Inflammatory macrophage (primary cell): ENCODE results near the gene NDUFA3.

Experiments
- DNase-seq, 2 donors: peaks; one replicate each; pipeline ENCODE4 v3.0.0-alpha.2; 2020 to 2022

The NDUFA3 gene

DNA sequence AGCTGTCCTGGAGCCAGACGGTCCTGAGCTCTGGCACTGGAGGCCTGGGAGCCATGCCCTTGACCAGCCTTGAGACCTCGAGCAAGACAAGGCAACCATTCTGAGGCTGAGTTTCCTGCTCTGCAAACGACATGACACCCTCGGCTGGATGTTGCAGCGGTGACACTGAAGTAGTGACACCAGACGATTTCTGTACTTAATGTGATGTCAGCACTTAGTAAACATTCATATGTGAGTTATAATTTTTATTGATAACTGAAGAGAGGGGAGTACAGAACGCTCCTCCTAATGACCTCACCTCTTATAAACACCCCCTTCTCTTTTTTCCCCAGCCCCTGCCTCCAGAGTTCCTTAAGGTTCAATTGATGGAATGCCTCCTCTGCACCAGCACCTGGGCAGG is 5.8 kb downstream of the NDUFA3 start:
- no peak for DNase-seq

DNA sequence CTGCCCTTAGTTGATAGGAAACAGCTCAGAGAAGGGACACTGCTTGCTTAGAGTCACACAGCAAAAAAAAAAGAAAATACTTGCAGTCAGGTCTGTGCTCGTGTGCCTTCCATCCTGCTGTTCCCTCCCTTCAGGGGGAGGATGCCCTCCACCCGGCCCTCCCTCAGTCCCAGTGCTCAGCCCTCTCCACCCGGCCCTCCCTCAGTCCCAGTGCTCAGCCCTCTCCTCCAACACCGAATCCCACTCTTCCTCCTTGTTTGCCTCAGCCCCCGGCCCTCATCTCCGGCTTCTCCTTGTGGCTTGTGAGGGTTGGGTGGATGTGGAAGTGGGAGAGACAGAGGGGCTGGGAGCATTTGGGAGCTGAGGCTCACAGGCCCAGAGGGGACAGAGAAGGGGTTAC is 7.0 kb downstream of the NDUFA3 start:
- no peak for DNase-seq

DNA sequence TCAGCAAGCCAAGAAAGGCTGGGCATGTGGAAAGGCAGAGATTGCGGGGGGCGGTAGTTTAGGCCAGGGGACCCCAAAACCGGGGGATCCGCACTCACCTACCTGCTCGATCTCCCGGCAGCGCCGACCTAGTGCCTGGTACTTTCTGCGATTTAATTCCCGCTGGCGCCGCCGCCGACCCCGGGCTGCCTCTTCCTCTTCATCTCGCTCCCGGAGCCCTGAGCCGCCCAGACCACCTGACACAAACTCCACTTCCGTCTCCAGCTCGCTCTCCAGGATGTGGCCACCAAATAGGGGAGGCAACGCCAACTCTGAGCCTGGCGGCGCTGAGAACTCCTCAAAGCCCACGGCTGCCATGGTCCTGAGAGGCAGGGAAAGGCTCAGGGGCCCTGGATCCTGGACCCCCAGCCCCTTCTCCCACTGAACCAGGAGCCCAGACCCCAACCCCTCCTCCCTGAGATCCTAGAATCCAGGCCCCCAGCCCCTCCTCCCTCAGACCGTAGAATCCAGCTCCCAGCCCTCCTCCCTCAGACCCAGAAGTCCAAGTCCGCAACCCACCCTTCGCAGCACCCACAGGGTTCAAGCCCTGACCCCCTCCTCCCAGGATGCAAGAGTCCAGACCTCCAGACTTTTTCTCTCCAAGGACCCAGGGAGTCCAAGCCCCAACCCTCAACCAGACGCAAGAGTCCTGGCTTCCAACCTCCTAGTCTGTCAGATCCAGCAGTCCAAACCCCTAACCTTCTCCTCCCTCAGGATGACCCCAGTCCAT is 11.9 kb downstream of the NDUFA3 start:
- peak; percentile 67 to 80 for DNase-seq

DNA sequence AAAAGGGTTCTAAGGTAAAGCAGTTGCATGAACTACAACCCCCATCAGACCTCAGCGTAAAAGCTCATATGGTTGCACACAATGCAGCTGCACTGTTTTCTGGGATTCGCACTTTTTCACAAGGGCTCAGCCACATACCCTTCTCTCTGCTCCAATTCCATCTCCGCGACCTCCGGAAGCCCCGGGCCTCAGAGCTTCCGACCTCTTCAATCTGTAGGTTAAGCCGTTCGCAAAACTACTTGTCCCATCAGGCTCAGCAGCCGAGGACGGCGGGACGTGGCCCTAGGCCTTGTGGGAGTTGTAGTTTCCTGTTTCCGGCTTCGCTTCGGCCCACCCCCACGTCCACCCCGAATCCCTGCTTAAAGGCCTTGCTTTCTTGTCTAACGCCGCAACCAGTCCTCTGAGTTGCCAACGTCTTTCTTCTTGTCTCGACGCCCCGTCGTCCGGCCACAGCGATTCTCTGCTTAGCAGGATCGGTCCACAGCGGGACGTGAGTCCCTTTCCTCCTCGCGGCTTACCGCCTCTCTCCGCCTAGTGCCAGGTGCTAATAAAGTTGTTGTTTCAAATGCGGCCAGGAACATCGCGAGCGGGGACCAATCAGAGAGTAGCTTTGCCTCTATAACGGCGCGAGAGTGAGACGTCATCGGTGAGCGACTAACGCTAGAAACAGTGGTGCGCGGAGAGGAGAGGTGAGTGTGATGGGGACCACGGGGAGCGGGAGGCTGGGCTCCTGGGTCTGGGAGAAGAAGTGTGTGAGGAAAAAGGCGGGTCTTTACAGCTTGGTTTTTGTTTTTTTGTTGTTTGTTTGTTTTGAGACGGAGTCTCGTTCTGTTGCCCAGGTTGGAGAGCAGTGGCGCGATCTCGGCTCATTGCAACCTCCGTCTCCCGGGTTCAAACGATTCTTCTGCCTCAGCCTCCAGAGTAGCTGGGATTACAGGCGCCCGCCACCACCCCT is 12.7 kb downstream of the NDUFA3 start, which contains the start of the genes PRPF31 and TFPT:
TSS of gene PRPF31 (plus strand) at position 646 of the 955 bp plus-strand sequence. CDS start 2,525 bp downstream, outside the sequence.
TSS of gene TFPT (minus strand) at position 549 of the 955 bp plus-strand sequence. CDS start at position 161, 388 bp downstream.
- peak; percentile 98 to 99 for DNase-seq

DNA sequence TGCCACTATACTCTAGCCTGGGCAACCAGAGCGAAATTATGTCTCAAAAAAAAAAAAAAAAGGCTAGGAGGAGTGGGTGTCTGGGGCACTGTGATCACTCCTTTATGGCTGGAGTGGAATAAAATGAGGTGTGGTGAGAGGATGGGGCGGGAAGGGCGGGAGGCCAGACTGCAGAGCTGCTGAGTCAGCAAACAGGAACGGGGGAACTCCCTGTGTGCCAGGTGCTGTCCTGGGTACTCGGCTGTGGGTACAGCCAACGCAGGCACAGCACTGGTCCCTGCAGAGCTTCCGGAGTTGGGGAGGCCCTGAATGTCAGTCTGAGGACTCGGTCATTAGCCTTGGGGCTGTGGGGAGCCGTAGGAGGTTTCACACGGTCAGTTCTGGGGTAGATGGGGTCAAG is 18.6 kb downstream of the NDUFA3 start:
- DNase-seq, result no peak

DNA sequence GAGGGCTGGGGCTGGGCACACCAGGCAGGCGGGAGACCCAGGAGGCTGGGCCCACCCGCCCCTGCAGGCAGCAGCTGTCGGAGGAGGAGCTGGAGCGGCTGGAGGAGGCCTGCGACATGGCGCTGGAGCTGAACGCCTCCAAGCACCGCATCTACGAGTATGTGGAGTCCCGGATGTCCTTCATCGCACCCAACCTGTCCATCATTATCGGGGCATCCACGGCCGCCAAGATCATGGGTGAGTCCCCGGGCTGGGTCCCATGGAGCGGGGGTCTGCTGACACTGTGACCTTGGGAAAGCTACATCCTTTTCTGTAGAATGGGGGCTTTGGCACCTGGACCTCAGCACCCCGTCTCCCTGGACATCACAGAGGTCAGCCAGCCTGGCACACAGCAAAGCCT is 21.0 kb downstream of the NDUFA3 start:
- no peak for DNase-seq

DNA sequence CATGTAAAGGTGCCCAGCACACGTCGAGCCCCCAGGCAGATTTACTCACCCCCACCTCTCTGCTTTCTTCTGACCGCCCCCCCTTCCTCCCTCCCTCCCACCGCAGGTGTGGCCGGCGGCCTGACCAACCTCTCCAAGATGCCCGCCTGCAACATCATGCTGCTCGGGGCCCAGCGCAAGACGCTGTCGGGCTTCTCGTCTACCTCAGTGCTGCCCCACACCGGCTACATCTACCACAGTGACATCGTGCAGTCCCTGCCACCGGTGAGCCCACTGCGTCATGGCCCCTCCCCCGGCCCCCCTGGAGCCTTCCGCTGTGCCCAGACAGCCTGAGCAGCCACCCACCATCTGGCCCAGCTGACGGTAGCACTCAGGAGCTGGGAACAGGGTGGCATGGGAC is 21.7 kb downstream of the NDUFA3 start:
- no peak for DNase-seq

DNA sequence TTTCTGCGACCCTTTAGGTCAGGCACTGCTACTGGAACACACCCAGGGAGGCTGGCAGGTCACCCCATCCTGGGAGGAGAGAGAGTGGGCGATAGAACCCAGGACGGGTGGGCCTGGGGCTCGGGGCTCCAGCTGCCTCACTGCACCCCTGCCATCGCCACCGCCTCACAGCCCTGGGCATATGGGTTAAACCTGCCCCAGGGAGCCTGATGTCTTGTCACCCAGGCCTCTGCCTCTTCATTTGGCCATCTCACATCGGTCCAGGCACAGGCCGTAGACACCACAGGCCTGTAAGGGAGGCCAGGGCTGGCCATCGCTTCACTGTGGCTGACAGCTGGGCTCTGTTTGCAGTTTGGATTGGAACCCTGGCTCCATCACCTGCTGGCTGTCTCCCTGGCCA is 23.1 kb downstream of the NDUFA3 start:
- DNase-seq, result no peak

DNA sequence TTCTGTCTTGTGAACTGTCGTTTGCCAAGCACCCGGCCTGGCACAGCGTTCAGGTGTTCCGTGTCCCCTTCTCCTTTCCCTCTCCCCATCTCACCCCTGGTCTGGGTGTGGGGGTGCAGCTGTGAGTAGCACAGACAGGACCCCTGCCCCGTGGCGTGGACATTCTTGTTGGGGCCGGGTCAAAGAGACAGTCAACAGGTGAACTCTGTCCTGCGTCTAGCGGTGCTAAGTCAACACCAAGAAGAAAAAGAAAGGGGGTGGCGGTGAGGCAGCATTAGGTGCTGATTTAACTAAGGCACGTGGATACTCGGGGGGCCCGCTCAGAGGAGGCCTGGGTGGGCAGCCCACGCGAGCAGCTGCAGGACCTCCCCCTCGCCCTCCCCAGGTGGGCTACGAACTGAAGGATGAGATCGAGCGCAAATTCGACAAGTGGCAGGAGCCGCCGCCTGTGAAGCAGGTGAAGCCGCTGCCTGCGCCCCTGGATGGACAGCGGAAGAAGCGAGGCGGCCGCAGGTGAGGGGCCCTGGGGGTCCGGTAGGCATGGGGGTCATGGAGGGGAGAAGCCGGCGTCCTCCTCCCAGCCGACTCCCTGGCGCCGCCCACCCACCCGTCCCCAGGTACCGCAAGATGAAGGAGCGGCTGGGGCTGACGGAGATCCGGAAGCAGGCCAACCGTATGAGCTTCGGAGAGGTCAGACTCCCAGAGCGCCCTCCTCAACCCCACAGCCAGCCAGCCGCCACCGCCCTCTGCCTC is 25.2 kb downstream of the NDUFA3 start:
- no peak for DNase-seq

DNA sequence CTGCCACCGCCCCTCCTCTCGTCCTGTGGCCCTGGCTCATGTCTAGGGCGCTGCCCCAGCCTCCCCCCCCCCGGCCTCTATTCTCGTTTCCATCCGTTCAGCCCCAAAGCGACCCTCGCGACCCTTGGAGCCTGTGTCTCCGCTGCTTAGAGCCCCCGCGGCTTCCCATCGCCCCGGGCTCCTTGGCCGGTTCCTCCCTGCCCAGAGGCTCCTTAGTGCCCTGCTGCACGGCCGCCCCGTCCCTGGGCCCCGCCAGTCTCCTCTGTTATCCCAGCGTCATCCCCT is 25.7 kb downstream of the NDUFA3 start:
- DNase-seq, result no peak

DNA sequence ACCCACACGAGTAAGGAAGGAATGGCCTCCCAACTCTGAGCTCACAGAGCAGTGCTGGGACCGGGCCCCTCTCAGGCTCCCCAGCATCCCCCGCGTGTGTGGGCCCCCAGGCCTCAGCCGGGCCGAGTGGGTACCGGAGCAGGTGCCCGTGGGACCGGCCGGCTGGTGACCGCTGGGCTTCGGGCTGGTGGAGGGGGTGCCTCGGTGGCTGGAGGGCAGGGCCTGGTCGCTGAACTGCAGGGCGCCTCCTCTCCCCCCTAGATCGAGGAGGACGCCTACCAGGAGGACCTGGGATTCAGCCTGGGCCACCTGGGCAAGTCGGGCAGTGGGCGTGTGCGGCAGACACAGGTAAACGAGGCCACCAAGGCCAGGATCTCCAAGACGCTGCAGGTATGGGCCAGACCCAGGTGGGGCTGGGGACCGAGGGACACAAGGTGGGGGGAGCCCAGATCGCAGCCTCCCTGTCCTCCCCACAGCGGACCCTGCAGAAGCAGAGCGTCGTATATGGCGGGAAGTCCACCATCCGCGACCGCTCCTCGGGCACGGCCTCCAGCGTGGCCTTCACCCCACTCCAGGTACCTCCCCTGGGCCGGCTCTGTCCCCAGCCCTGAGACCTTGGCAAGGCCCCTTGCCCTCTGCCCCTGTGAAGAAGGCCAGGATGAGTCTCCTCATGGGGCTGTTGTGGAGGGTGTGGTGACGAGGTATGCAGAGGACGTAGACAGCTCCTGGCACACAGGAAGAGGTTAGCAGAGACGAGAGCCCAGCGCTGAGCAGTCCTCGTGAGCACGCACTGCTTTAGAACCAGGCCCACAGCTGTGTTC is 26.4 kb downstream of the NDUFA3 start:
- DNase-seq, result no peak

DNA sequence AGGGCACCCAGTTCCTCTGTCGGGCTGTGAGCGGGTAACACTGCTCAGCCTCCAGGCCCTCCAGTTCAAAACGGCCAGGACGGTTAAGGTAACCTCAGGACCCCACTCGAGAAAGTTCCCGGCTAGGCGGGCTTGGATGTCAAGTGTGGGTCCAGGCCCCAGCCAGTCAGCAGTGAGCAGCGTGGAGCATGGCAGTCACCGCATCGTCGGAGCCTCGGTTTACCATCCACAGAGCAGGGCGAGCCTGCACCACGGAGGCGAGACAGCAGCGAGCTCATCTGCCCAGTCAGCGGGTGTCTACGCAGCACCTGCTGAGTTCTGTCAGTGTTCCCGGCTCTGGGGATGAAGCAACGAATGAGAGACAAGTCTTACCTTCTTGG is 27.0 kb downstream of the NDUFA3 start:
- DNase-seq, result no peak

DNA sequence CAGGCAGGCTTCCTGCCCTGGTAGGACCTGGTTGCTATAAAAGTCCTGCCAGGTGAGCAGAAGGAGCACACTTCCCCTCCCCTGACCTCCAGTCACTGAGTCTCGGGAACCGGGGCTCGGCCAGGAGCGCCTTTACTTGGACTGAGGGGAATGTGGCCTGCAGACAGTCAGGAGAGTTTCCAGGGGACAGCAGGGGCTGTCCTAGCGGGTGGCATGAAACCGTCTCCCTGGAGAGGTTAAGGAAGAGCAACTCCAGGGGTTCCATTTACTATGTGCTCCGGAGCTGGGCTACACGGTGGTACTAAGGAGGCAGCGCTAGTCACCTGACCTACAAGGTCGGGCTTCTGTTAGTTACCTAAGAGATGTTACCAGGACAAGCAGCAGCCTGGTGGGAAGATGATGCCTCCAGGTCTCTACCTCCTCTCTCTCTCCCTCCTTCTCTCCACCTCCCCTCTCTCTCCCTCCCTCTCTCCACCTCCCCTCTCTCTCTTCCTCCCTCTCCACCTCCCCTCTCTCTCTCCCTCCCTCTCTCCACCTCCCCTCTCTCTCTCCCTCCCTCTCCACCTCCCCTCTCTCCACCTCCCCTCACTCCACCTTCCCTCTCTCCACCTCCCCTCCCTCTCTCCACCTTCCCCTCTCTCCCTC is 30.8 kb downstream of the NDUFA3 start:
- DNase-seq, result peak in 1 of 2 donors; percentile 46

DNA sequence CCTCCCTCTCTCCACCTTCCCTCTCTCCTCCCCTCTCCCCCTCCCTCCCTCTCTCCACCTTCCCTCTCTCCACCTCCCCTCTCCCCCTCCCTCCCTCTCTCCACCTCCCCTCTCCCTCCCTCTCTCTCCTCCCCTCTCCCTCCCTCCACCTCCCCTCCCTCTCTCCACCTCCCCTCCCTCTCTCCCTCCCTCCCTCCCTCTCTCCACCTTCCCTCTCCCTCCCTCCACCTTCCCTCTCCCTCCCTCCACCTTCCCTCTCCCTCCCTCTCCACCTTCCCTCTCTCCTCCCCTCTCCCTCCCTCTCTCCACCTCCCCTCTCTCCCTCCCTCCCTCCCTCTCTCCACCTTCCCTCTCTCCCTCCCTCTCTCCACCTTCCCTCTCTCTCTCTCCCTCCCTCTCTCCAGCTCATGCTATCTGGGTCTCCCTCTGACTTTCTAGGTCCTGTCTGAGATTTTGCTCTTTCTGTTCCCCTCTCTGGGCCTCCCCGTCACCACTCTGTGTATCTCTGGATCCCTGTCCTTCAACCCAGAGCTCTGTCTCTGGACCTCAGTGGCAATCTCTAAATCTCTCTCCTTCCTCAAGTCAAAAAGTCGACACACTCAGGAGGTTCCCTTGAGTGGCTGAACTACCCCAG is 31.4 kb downstream of the NDUFA3 start:
- DNase-seq, result no peak

DNA sequence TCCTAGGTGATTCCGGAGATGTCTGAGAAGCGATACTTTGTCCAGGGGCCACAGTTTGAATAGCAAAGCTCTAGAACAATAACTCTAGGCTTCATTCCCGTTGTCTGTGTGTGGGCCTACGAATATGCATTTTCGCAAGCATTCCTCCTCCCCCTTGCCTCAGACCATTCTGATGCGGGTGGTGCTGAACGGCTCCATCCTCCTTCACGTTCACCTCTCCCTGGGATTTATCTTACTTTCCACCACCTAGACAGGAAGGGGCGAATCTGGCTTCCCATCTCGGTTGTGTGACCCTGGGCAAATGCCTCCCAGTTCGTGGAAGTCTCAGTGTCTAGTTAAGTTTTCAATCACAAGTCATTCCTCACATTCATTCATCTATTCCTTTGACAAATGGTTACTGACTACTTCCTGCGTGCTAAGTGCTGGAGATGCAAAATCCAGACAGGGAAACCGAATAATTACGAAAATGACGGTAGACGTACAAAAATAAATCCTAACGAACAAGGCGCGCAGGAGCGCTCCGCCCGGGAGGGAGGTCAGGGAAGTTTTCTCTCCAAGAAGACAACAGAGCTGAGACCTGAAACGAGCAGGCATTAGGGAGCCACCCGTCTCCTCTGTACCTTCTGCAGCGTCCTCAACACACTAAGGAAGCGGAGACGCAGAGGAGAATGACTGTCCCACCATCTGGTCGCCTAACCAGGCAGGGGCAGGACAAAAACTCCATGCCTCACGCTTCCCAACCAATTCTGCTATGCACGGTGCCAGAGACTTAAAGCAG is 33.6 kb downstream of the NDUFA3 start:
- DNase-seq, result no peak

DNA sequence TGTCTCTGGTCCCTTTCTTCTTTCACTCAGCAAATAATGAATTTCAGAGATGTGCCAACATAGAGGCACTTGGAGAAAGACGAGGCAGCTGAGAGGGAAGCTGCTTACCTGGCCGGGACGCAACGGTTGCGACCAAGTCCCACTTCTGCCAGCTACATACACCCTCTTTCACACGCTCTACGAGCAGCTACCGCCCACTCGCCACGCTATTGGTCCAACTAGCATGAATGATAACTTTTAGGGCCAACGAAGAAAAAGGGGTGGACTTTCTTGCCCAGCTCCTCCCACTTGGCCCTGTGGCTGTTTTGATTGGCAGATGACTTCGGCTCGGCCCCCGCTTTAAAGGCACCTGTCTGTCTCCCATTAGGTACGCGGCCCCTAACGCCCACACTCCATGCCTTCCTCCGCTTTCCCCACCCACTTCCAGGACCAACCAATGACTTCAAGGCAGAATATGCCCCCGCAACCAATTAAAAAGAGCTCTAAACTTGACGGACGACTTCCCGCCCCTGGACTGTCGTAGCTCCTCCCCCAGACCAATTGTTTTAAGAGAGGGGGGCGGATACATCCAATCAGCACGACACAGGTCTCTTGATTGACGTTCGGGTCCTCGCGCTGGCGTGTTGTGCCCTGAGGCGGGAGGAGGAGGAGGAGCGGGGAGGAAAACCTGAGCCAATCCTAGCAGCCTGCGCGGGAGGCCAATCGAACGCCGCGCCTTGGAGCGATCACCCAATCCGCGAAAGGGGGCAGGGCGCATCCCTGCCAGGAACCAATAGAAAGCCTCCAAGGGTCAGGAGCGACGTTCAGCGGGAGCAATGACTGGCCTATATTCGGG is 34.4 kb downstream of the NDUFA3 start:
- DNase-seq, result peak; percentile 100

DNA sequence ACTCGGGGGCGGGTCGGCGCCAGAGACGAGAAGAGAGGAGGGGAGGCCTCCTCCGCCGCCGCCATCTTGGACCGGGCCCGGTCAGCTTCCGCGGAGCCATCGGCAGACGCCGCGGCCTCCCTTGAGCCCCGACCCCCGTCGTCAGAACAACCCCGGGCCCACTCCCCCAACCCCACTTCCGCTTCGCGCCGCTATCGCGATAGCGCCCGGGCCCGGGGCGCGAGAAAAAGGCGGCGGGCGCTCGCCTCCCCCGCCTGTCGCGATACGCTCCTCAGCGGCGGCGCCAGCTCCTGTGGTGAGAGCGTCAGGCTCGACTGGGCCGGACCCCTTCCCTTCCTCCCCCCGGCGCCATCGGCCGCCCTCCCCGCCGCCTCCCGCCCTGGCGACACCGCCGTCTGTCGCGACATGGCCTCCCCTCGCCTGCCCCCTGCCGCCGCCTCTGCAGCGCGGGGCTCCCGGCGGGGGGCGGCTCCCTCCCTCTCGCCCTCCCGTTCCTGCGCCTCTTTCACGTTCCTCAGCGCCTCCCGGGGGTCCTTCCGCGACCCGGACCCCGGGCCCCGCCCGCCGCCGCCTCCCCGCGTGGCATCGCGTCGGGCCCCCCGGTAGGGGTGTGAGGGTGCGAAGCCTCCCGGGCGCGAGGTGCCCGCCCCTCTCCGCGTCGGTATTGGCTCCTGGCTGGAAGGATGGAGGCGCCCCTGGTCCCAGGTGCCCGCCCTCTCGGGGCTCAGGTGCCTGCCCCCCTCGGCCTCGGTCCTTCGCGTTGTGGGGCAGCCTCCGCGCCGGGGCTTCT is 35.2 kb downstream of the NDUFA3 start, which contains the start of gene CNOT3:
TSS of gene CNOT3 (plus strand) at position 64 of the 790 bp plus-strand sequence. CDS start 5,217 bp downstream, outside the sequence.
- DNase-seq, result no peak
